Smooth muscle cell of the brain vasculature (primary cell): ENCODE results near the gene PLCG1.
A peak's percentile ranks its signal among the peaks of the same experiment; 100 is the strongest.

Experiments
- DNase-seq: peaks from one replicate; pipeline ENCODE4 v3.0.0-alpha.2; 2012; ENCODE audit warnings: low read depth, low spot score

The PLCG1 gene

GRCh38 chr20:41178495-41178894 lies 41.2 kb downstream of the PLCG1 start:
- DNase-seq, result no peak

GRCh38 chr20:41178904-41179432 lies 41.6 kb downstream of the PLCG1 start:
- peak; percentile 72 for DNase-seq

- no peak for DNase-seq
Measured at GRCh38 chr20:41179961-41180360, 42.6 kb downstream of the PLCG1 start.

DNA sequence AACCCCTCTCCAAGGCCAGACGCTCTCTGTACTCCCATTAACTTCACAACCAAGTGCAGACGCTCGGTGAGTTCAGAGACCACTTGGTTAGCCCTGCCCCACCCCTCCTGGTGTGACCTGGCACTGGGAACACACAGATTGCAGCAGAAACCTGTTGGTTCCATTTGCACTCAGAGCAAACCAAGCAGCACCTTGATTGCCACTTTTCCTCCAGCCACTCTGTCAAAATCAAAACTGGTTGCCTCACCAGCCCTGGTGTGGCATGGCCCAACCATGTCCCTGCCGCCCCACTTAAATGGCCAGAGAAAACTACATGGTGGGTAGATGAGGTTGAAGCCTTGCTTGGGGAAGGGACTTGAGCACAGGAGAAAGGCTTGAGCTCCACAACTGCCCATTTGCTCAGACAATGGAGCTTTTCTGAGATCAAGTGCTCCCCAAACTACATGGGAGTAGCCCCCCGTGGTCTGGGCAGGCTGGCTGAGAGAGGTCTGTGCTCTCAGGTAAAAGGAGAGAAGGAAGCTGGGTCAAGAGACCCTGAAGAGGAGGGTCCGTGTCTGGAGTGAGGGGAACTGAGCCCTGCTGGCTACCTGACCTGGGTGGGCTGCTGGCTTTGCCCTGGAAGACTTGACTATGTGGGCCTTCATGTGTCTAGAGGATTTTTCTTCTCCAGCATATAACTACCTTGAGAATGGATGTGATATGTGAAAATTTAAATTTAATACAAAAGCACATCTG lies 43.4 kb downstream of the PLCG1 start:
- no peak for DNase-seq

- DNase-seq, result no peak
Measured at GRCh38 chr20:41181567-41181966, 44.2 kb downstream of the PLCG1 start.

DNA sequence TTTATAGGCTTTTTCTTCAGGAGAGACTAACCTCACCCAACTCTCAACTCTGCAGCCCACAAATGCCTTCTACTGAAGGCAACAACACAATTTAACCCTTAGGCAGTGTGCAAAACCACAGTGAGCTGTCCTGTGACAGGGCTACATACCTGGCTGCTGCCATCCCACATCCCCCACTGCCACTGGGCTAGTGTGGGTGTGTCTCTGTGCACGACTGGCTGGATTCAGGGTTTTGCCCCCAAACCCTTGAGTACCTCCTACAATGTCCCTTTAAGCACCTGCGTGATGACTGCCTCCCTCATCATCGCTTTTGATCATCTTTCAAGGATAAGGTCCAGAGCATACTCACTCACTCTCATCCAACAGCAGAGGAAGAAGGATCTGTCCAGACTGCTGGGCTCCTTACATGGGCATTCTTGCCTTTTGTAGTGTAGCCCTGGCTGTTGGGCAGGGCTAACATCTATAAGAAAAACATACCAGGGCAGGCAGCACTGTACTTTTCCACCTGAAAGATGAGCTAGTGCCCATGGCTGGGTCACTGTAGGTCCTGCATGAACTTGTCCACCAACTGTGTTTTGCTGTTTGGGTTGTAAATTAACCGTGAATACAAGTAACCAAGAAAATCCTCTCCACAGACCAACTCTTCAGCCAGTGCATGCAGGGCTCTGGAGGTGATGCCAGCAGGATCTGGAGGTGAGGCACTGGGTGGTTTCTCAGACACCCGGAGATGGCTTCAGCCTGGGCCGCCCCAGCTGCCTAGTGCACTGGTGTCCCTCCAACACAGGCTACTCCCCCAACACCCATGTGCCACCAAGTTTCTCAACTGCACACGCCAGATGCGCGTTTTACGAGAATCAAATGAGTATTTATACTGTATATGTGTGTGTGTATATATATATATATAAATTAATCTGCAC lies 45.2 kb downstream of the PLCG1 start:
- DNase-seq, result no peak

GRCh38 chr20:41183391-41183790 lies 46.0 kb downstream of the PLCG1 start:
- no peak for DNase-seq

DNA sequence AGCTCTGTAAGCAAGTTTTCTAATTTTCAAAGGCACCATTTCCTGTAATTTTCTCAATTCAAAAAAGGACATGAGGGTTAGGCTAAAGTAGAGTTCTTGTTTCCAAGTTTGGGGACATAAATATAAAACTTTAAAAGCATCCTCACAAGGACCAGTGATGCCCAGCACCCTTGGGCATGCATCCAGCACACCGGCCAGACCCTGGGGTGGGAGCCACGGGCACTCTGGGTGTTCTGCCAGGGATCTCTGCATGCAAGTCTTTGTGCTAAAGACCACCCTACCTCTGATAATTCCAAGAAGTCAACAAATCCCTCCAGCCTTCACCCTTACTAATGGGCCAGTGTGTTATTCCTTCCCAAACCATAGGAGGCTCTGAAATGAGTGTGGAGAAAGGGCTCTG lies 46.5 kb downstream of the PLCG1 start:
- DNase-seq, result no peak

DNA sequence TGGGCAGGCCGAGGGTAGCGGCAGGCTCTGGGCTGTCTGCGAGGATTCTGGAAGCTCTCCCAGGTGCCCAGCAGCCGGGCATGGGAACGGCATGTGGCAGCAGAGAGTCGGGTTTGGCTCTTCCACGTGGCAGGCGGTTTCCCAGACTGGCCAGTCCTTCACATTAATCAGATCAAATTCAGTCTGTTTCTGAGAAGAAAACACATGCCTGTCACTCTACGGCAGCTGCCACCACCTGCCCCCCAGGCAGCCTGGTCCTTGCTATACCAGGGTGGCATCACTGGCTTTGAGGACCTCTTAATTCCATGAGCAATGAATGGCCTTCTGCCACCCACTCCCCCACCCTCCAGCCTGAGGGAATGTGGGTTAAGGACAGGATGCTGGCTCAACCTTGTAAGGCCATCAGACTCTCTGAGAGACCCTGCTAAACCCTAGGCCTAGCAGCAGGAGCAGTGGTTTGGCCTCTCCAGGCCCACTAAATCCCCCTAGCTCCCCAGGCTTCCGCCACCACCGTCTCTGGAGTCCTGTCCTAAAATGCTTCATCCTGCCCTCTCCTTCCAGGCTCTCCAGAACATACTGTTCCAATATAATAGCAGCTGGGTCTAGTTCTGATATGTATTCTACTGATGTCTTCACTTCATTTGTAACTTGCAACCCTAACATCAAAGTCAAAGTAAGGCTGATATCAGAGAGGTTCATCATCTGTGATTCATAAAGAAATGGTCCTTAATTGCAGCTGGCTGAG lies 47.8 kb downstream of the PLCG1 start:
- no peak for DNase-seq

- DNase-seq, result no peak
Measured at GRCh38 chr20:41187668-41188067, 50.3 kb downstream of the PLCG1 start.

DNA sequence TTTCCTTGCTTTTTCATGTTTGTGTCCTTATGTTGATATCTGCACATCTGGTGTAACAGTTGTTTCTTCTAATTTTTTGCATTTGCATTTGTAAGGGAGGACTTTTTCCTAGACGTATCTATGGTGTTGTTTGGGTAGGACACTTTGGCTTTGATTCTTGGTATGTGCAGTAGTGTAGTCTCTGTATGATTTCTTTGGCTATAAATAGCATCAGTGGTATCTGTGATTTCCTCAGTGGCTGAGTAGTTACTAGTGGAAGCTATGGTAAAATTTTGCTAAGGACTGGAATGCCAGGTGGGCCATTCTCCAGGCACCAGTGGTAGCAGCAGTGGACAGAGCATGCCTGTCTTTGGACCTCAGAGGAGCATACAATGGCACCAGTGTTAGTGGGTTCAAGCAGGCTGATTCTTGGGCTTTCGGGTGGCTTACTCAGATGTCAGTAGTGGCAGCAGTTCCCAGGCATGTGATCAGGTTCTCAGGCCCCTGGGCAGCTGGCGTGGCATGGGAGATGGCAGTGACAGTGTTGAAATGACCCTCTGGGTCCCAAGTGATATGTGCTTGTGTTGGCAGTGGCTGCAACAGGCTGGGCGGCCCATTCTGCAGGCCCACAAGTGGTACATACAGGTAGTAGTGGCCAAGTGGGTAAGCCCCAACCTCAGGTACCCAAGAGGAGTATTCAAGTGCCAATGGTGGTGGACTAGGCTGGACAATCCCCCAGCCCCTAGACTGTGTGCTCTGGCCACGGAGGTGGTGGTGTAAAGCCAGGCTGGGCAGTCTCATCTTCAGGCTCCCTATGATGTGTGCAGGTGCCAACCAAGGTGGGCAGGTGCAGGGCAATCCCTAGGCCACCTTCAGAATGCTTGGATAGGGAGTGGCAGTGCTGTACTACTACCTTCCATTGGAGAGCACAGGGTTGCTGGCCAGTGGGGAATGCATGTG lies 54.5 kb downstream of the PLCG1 start:
- no peak for DNase-seq

DNA sequence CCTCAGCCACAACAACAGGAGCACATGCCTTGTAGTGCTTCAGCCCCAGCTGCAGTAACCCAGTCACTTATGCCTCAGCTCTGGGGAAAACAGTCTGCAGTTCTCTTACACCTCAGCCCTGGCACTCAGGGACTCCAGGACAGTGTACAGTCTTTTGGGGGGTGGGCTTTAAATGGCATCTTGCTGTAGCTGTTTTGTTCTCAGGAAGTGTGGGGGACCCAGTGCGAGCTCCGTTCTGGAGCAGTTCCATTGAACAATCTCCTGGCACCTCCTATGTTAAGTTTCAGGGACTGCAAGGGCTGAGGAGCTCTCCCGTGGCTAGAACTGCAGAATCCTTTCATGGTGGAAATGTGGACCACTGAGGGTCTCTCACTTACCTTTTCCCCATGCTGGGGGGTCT lies 55.2 kb downstream of the PLCG1 start:
- DNase-seq, result no peak

- DNase-seq, result no peak
Measured at GRCh38 chr20:41196653-41197225, 59.4 kb downstream of the PLCG1 start.

- DNase-seq, result no peak
Measured at GRCh38 chr20:41198443-41198842, 61.1 kb downstream of the PLCG1 start.

- no peak for DNase-seq
Measured at GRCh38 chr20:41200446-41201202, 63.3 kb downstream of the PLCG1 start.

GRCh38 chr20:41201760-41202159 lies 64.4 kb downstream of the PLCG1 start:
- DNase-seq, result no peak

GRCh38 chr20:41202426-41202825 lies 65.1 kb downstream of the PLCG1 start:
- DNase-seq, result no peak

DNA sequence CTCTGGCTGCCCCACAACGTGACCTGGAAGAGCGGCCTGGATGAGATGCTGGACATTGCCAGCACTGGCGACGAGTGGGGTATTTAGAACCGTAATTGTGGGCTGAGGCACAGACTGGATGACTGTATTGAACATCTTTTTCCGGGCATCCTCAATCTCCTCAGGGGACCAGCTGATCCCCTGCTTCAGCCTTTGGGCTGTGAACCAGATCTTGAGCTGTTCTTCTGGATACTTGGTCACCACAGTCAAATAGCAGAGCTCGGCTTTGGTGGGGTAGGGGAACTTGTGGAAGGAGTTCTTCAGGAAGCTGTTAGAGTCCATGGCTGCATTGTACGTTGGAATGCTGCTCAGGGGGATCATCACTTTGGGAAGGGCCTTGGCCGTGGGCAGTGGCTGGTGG lies 66.3 kb downstream of the PLCG1 start:
- DNase-seq, result no peak
